Measurements from ENCODE around the gene DGKQ.

- TF ChIP-seq, protein P1, sequence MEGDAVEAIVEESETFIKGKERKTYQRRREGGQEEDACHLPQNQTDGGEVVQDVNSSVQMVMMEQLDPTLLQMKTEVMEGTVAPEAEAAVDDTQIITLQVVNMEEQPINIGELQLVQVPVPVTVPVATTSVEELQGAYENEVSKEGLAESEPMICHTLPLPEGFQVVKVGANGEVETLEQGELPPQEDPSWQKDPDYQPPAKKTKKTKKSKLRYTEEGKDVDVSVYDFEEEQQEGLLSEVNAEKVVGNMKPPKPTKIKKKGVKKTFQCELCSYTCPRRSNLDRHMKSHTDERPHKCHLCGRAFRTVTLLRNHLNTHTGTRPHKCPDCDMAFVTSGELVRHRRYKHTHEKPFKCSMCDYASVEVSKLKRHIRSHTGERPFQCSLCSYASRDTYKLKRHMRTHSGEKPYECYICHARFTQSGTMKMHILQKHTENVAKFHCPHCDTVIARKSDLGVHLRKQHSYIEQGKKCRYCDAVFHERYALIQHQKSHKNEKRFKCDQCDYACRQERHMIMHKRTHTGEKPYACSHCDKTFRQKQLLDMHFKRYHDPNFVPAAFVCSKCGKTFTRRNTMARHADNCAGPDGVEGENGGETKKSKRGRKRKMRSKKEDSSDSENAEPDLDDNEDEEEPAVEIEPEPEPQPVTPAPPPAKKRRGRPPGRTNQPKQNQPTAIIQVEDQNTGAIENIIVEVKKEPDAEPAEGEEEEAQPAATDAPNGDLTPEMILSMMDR (IDR thresholded peaks at IDR 0.05) = no peak
- TF ChIP-seq EP300 (IDR thresholded peaks at IDR 0.05; ENCODE audit: low read depth) = no peak
- no peak for TF ChIP-seq POLR2A (IDR thresholded peaks at IDR 0.05)
Measured at GRCh38 chr4:1021386-1022050, 48.1 kb upstream of the DGKQ start.

Measured in transverse colon (tissue), 3 donors.